Activated CD8-positive, alpha-beta memory T cell treated with anti-CD3 and anti-CD28 coated beads, Interleukin-2, amount 50 U/mL, for 4 hours (primary cell): ENCODE measurements around the gene PTRH1.

Experiments
- DNase-seq: peaks from one replicate; pipeline ENCODE4 v3.0.0-alpha.2; 2020

The PTRH1 gene

GRCh38 chr9:127693143-127693542, 22.3 kb downstream of the PTRH1 start:
- DNase-seq: no peak

GRCh38 chr9:127692071-127692470, 23.4 kb downstream of the PTRH1 start:
- no peak for DNase-seq

- no peak for DNase-seq
Observed at GRCh38 chr9:127690735-127691134, 24.7 kb downstream of the PTRH1 start.

GRCh38 chr9:127689329-127690000, 26.0 kb downstream of the PTRH1 start:
- DNase-seq: no peak

GRCh38 chr9:127686461-127687393, 28.7 kb downstream of the PTRH1 start:
- DNase-seq: no peak

- no peak for DNase-seq
Observed at GRCh38 chr9:127684576-127684975, 30.9 kb downstream of the PTRH1 start.

GRCh38 chr9:127683723-127684122, 31.7 kb downstream of the PTRH1 start:
- no peak for DNase-seq

- DNase-seq: no peak
Observed at GRCh38 chr9:127682351-127683136, 32.9 kb downstream of the PTRH1 start.

GRCh38 chr9:127680846-127681245, 34.6 kb downstream of the PTRH1 start:
- no peak for DNase-seq

GRCh38 chr9:127680226-127680625, 35.2 kb downstream of the PTRH1 start:
- no peak for DNase-seq

- no peak for DNase-seq
Observed at GRCh38 chr9:127679506-127679905, 36.0 kb downstream of the PTRH1 start.

- no peak for DNase-seq
Observed at GRCh38 chr9:127676638-127677037, 38.8 kb downstream of the PTRH1 start.

GRCh38 chr9:127673234-127673633, 42.2 kb downstream of the PTRH1 start:
- DNase-seq: no peak

GRCh38 chr9:127667906-127668305, 47.6 kb downstream of the PTRH1 start:
- no peak for DNase-seq

GRCh38 chr9:127667127-127667844, 48.2 kb downstream of the PTRH1 start:
- DNase-seq: no peak

- no peak for DNase-seq
Observed at GRCh38 chr9:127664678-127665507, 50.6 kb downstream of the PTRH1 start.

GRCh38 chr9:127664324-127664677, 51.2 kb downstream of the PTRH1 start:
- no peak for DNase-seq
